GM18868 (cell line): ENCODE data around the gene C10orf120.
A peak's percentile ranks its signal among the peaks of the same experiment; 100 is the strongest.

Source experiments
- ATAC-seq: cut with Tn5 transposase; IDR thresholded peaks from one replicate; pipeline ENCODE4 v1.9.1; 2021; ENCODE audit warnings: mild to moderate bottlenecking, moderate library complexity; ENCODE audit not compliant: unreplicated experiment

The C10orf120 gene

GRCh38 chr10:122703483-122704448, 4.1 kb upstream of the C10orf120 start:
- peak; percentile 85 for ATAC-seq

GRCh38 chr10:122702275-122702674, 2.6 kb upstream of the C10orf120 start:
- ATAC-seq, result no peak

- ATAC-seq, result no peak
Measured at GRCh38 chr10:122701652-122702051, 2.0 kb upstream of the C10orf120 start.

- no peak for ATAC-seq
Measured at GRCh38 chr10:122696687-122697086, 3.0 kb downstream of the C10orf120 start.

GRCh38 chr10:122692744-122693143, 6.9 kb downstream of the C10orf120 start:
- no peak for ATAC-seq

- no peak for ATAC-seq
Measured at GRCh38 chr10:122689146-122689820, 10.4 kb downstream of the C10orf120 start.

- ATAC-seq, result no peak
Measured at GRCh38 chr10:122688293-122688989, 11.2 kb downstream of the C10orf120 start.

GRCh38 chr10:122682522-122682921, 17.1 kb downstream of the C10orf120 start:
- no peak for ATAC-seq

GRCh38 chr10:122678266-122678665, 21.4 kb downstream of the C10orf120 start:
- ATAC-seq, result no peak

- ATAC-seq, result no peak
Measured at GRCh38 chr10:122675278-122675677, 24.4 kb downstream of the C10orf120 start.

GRCh38 chr10:122674781-122675180, 24.9 kb downstream of the C10orf120 start:
- ATAC-seq, result no peak

GRCh38 chr10:122673731-122674130, 25.9 kb downstream of the C10orf120 start:
- no peak for ATAC-seq

- ATAC-seq, result no peak
Measured at GRCh38 chr10:122673269-122673668, 26.4 kb downstream of the C10orf120 start.

GRCh38 chr10:122672655-122673054, 27.0 kb downstream of the C10orf120 start:
- no peak for ATAC-seq

GRCh38 chr10:122671355-122671754, 28.3 kb downstream of the C10orf120 start:
- peak; percentile 71 for ATAC-seq

GRCh38 chr10:122669842-122670241, 29.8 kb downstream of the C10orf120 start:
- no peak for ATAC-seq

GRCh38 chr10:122669045-122669444, 30.6 kb downstream of the C10orf120 start:
- no peak for ATAC-seq

GRCh38 chr10:122665946-122666345, 33.7 kb downstream of the C10orf120 start:
- ATAC-seq, result no peak

- ATAC-seq, result no peak
Measured at GRCh38 chr10:122665329-122665860, 34.3 kb downstream of the C10orf120 start.

GRCh38 chr10:122664501-122664900, 35.1 kb downstream of the C10orf120 start:
- ATAC-seq, result no peak

GRCh38 chr10:122663516-122664130, 36.0 kb downstream of the C10orf120 start:
- no peak for ATAC-seq
